Kidney (tissue), 14 donors: ENCODE results near the gene PGLYRP2. TPM values are rescaled to one million over a fixed set of nuclear protein-coding genes. Genes with fewer than 3 reads are reported as not detected.
A peak's percentile ranks its signal among the peaks of the same experiment; 100 is the strongest.

Experiments
- DNase-seq, 5 donors: peaks; one replicate each; pipeline ENCODE4 v3.0.0-alpha.2; 2013 to 2020
- FAIRE-seq: peaks from 2 replicates; lab custom pipeline; 2012; peaks lifted over from hg19 to GRCh38; lab: Jason Lieb, UNC
- H3K27ac ChIP-seq, 2 donors: one replicate each; pipeline ENCODE4 v1.7.0; 2013; ENCODE audit warnings: low read depth in 2 of 2, low read length in 2 of 2, inconsistent platforms in 1 of 2
- H3K27me3 ChIP-seq: one replicate; pipeline ENCODE4 v1.7.1; 2013; ENCODE audit warnings: low read length, inconsistent platforms; ENCODE audit not compliant: control insufficient read depth, insufficient read depth
- H3K36me3 ChIP-seq, 3 donors: one replicate each; pipeline versions ENCODE4 v1.7.0 to v1.7.1; 2013; ENCODE audit warnings: low read length in 3 of 3, control low read depth in 1 of 3, inconsistent platforms in 1 of 3; ENCODE audit not compliant: insufficient read depth in 3 of 3, control insufficient read depth in 2 of 3
- H3K4me1 ChIP-seq, 3 donors: one replicate each; pipeline versions ENCODE4 v1.7.0 to v1.7.1; 2013; ENCODE audit warnings: low read length in 3 of 3, inconsistent platforms in 1 of 3, low read depth in 1 of 3; ENCODE audit not compliant: control insufficient read depth in 2 of 3, insufficient read depth in 2 of 3
- H3K4me3 ChIP-seq, 3 donors: one replicate each; pipeline versions ENCODE4 v1.7.0 to v1.8.1; 2013; ENCODE audit warnings: low read length in 3 of 3, control low read depth in 1 of 3, inconsistent platforms in 1 of 3
- H3K9ac ChIP-seq, 3 donors: one replicate each; pipeline versions ENCODE4 v1.7.0 to v1.7.1; 2013; ENCODE audit warnings: low read length in 3 of 3, control low read depth in 1 of 3, inconsistent platforms in 1 of 3
- H3K9me3 ChIP-seq, 3 donors: one replicate each; pipeline versions ENCODE4 v1.7.0 to v1.7.1; 2013; ENCODE audit warnings: low read length in 3 of 3, control low read depth in 1 of 3, inconsistent platforms in 1 of 3; ENCODE audit not compliant: control insufficient read depth in 2 of 3, insufficient read depth in 1 of 3
- intact Hi-C: fragments of 100-400 bp; cut with DNase I; formaldehyde crosslinking; loops from one replicate; pipeline ENCODE4 v1.11.1; 2022
- polyA plus RNA-seq: library from polyadenylated mRNA; stranded (reverse); fragments of 350-450 nt; fragmentation: Illumina TruSeq; extraction: RNeasy Lipid Tissue Mini Kit (QIAGEN cat#74804); gene quantifications from one replicate; pipeline ENCODE4 v1.2.3, GENCODE V29; 2014; ENCODE audit warnings: low read depth, low replicate concordance; ENCODE audit not compliant: insufficient read depth
- total RNA-seq: library from RNA; stranded (reverse); fragmentation: NEBNext Ultra II Directional; extraction: Animal tissue kit (Norgen Biotek cat#: 25700); gene quantifications from one replicate; pipeline ENCODE4 v1.2.1, GENCODE V29; 2021
- TF ChIP-seq, protein P1 (sequence below): IDR thresholded peaks from 3 replicates; pipeline ENCODE4 v1.5.1; 2012; ENCODE audit warnings: mild to moderate bottlenecking, moderate library complexity, borderline replicate concordance; ENCODE audit not compliant: insufficient read depth; ENCODE audit errors: extremely low read depth
- donor health status: control.
- donor health status: control.
- donor health status: control.
- donor health status: control.
- donor health status: control.
- donor health status: DM: yes; HTN: yes; CAD: no.
- donor health status: Normal renal cell carcinoma (clear cell type).

PGLYRP2 gene
- total and polyA plus RNA-seq, 2 donors from 2014 or later: not detected

DNA sequence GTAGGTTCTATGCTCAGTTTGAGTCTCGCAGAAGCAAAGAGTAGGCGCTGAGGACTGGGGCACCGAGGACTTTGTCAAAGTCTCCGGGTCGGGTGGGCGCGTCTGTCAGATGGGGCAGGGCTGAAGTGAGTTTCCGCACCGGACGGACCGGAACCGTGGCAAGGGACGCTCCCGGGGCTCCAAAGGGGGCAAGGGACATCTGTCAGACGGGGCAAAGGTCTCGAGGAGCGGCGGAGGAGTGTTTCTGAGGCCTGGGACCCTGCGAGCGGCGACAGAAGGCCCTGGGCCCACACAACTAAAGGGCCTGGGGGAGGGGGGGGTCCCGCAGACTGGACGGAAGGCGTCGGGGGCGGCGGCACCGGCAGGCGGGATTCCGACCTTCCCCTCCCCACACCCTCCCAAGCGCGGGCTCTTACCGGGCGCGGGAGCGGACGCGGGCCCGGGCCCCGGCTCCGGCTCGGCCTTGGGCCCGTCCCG is 47.2 kb downstream of the PGLYRP2 start:
- H3K27ac ChIP-seq: no peak overlapping the region
- peak overlapping the region; percentile 56 to 85 (median 78) for H3K4me3 ChIP-seq
- H3K4me1 ChIP-seq: peaks cover 0 to 16% (median 5%) of the 10 kb centered on the region in 3 donors
- intact Hi-C loops: no loop called here
- no peaks in the 10 kb centered on the region for H3K27me3 ChIP-seq
- DNase-seq (peak in 1 of 5 donors; percentile 23), FAIRE-seq (no peak)
- peak overlapping the region; percentile 2 to 73 (median 55) for H3K9ac ChIP-seq
- TF ChIP-seq, protein P1, sequence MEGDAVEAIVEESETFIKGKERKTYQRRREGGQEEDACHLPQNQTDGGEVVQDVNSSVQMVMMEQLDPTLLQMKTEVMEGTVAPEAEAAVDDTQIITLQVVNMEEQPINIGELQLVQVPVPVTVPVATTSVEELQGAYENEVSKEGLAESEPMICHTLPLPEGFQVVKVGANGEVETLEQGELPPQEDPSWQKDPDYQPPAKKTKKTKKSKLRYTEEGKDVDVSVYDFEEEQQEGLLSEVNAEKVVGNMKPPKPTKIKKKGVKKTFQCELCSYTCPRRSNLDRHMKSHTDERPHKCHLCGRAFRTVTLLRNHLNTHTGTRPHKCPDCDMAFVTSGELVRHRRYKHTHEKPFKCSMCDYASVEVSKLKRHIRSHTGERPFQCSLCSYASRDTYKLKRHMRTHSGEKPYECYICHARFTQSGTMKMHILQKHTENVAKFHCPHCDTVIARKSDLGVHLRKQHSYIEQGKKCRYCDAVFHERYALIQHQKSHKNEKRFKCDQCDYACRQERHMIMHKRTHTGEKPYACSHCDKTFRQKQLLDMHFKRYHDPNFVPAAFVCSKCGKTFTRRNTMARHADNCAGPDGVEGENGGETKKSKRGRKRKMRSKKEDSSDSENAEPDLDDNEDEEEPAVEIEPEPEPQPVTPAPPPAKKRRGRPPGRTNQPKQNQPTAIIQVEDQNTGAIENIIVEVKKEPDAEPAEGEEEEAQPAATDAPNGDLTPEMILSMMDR: no peak
- peaks cover 0 to 5% (median 0%) of the 10 kb centered on the region in 3 donors for H3K36me3 ChIP-seq
- H3K9me3 ChIP-seq: no peaks in the 10 kb centered on the region

DNA sequence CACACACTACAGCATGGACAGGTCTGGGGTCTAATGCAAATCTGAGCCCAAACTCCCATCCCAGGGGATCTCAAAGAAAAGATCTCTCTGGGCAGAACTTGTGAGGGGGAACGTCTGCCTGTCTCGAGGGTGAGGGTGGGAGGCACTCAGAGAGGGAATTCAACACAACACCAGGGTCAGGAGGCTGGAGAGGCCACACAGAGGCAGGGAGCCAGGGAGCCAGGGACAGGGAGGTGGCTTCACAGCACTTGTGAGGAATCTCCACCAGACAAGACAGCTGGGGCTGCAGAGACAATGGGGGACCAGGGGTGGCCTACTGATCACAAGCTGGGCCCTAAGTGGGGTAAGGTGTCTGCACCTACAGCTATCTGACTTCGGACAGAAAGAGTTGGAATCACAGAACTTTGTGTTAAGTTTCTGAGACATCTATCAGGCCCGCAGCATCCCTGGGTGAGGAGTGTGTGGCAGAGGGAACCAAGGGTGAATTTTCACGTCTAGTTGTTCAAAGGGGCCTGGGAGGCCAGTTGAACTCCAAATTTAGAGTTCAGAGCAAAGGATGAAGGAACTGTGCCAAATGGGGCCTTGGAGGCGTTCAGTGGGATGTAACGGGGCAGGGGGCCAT is 47.8 kb downstream of the PGLYRP2 start:
- peak overlapping the region; percentile 56 to 85 (median 78) for H3K4me3 ChIP-seq
- intact Hi-C loops: no loop called here
- peaks cover 0 to 16% (median 5%) of the 10 kb centered on the region in 3 donors for H3K4me1 ChIP-seq
- H3K9me3 ChIP-seq: no peaks in the 10 kb centered on the region
- TF ChIP-seq, protein P1: no peak
- H3K27ac ChIP-seq: no peak overlapping the region
- peaks cover 0 to 10% (median 2%) of the 10 kb centered on the region in 3 donors for H3K36me3 ChIP-seq
- H3K27me3 ChIP-seq: no peaks in the 10 kb centered on the region
- no peak for FAIRE-seq
- peak overlapping the region; percentile 2 to 73 (median 55) for H3K9ac ChIP-seq
- peak in 1 of 5 donors; percentile 44 for DNase-seq

DNA sequence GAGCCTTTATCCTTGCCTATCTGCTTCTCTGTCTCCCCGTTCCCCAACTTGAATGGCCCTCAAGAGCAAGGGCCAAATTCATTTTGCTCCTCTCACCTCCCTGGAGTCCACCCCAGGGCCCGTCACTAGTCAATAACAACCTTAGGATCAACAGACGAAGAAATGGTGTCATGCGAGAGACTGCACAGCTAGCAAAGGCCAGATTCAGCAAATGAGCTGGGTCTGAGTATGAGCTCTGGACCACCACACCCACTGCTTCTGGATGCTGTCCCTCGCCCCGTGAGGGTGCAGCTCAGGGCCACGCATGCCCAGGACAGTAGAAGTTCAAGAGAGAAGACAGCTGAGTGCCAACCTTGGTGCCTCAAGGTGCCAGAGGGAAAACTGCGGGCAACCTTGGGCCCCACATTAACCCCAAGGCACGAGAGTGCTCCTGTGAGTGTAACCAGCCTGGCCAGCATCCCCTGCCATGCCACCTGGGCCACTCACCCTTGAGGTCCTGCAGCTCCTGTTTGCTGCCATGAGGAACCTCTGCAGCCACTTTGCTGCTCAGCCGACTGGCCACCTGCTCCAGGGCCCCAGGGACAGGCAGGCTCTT is 48.7 kb downstream of the PGLYRP2 start:
- Histone ChIP-seq H3K4me1 (peaks cover 0 to 16% (median 5%) of the 10 kb centered on the region in 3 donors), H3K9ac (no peak overlapping the region), H3K4me3 (no peak overlapping the region), H3K36me3 (peaks cover 0 to 15% (median 6%) of the 10 kb centered on the region in 3 donors), H3K9me3 (no peaks in the 10 kb centered on the region), H3K27ac (no peak overlapping the region), H3K27me3 (no peaks in the 10 kb centered on the region)
- TF ChIP-seq, protein P1: no peak
- FAIRE-seq (no peak), DNase-seq (peak in 1 of 5 donors; percentile 26)
- intact Hi-C loops: no loop called here
